PC-3 (cell line): ENCODE measurements around the gene NLRP6.
"Not testable (repeated sequence)": the region's sequence is repeated elsewhere in the genome, so short reads cannot be mapped to it uniquely, and the experiment has no call there.

Experiments
- CTCF ChIP-seq: fragments of 300-600 bp; sonication (generic); conservative IDR thresholded peaks from 2 replicates; pipeline ENCODE4 v1.5.1; 2017; ENCODE audit warnings: antibody characterized with exemption, low read depth, mild to moderate bottlenecking, low read length
- EZH2 ChIP-seq: fragments of 300-600 bp; sonication (generic); IDR thresholded peaks from one replicate; pipeline ENCODE4 v1.6.1; 2017; ENCODE audit warnings: antibody characterized with exemption, mild to moderate bottlenecking, low read length; ENCODE audit not compliant: unreplicated experiment
- EZH2phosphoT487 ChIP-seq: fragments of 300-600 bp; sonication (generic); IDR thresholded peaks from 2 replicates; pipeline ENCODE4 v1.6.1; 2018; ENCODE audit warnings: mild to moderate bottlenecking, antibody characterized with exemption, low read length, borderline replicate concordance

DNA sequence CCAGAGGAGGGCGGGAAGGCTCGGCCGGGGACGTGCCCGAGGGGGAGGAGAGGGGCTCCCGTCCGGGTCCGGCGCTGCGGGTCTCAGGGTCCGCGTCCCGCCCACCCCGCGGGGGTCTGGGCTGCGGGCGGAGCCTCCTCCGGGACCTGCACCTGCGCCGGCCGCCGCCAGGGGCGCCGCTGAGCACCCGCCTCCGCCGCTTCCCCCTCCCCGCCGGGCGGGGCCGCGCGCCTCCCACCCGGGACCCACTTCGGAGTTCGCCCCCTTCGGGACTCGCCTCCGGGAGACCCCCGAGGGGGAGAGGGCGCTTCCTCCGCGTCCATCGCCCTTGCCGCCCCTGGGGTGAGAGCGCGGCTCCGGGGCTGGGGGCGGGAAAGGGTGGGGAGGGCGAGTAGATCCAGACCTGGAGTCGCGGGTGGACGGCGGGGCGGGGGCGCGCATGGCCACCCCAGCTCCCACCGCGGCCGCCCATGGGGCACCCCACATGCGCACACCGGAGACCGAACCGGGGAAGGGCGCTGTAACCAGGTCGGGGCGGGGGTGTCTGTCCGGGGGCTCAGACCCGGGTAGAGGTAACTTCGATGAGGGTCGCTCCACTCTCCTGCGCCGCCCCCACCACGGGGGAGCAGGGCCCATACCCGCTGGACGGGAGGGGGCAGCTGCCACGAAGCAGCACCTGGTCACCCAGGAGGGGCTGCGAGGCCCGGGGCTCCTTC is 40.4 kb downstream of the NLRP6 start:
- TF ChIP-seq CTCF, EZH2, EZH2phosphoT487: not testable (repeated sequence)
